Pericardium fibroblast (primary cell): Measurements from ENCODE around the gene ALDH1A3. TPM values are rescaled to one million over a fixed set of nuclear protein-coding genes. Genes with fewer than 3 reads are reported as not detected.

Source experiments
- total RNA-seq: library from RNA; depleted of rRNA; stranded (reverse); fragments of >200 nt; gene quantifications from 2 replicates; pipeline ENCODE4 v1.2.3, GENCODE V29; 2015

The ALDH1A3 gene
- 28.5 and 202 TPM in 2 replicates for total RNA-seq

GRCh38 chr15:100879464-100880138 lies at the start of gene ALDH1A3:
ALDH1A3 (plus strand) TSS chr15:100879831; CDS start chr15:100879908, 77 bp downstream.

GRCh38 chr15:100918690-100919480 lies 39.3 kb downstream of the ALDH1A3 start, which contains the start of gene LRRK1:
LRRK1 (plus strand) TSS chr15:100919357; CDS start chr15:100924633, 5,276 bp downstream.

Other genes starting within 250 kb of the ALDH1A3 start
- 7.4 and 9.0 TPM in 2 replicates for gene LRRK1, start 39.5 kb downstream of the ALDH1A3 start, total RNA-seq